Activated CD4-positive, alpha-beta T cell treated with anti-CD3 and anti-CD28 coated beads for 4 hours (primary cell): Measurements from ENCODE around the gene TSSC4.

Experiments
- DNase-seq, 2 donors: peaks; one replicate each; pipeline ENCODE4 v3.0.0-alpha.2; 2020

Gene TSSC4

DNA sequence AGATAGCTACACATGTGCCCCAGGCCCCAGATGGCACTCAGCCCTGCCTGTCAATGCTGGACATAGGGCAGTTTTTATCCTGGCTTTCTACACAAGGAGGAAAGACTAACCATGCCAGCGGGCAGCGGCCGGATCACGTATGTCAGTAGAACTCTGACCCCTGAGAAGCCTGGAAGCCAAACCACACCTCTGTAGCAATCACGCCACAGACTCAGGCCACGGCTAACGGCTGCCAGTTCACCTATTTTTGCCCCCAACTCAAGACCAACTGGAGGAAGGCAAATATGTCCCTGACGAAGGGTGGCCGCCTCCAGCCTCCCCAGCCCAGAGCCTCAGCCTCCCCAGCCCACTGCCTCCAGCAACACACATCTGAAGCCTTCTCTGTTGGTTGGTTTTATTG, 30.7 kb upstream of the TSSC4 start:
- DNase-seq = no peak

DNA sequence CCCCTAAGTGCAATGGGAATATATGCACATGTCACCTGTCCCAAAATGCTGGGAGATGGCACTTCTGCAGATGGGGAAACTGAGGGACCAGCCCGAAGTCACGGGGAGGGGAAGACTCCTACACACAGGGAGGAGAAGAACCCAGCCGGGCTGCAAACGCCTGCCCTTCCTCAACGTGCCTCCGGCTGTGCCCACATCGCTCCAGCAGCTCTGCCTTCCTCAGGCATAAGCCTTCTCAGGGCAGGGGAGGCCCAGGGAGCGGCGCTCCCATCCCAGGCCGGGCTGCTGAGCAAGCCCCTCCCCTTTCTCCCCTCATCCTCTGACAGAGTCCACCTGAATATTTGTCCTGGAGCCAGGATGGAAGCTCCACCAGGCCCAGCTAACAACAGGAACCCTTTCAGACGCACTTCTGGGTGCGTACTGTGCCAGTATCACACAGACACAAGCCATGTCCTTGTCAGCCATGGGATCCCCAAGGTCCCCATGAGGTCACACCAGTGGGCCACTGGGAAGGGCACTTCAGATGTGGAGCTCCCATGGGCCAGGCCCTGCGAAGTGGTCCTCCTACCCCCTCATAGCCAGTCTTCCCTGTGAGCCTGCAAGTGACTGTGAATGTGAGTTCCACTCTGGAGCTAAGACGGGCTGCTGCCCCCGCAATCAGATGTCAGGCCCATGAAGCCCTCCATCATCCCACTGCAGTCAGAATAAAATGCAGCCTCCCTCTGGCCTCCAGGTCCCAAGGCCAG, 25.9 kb upstream of the TSSC4 start:
- no peak for DNase-seq

DNA sequence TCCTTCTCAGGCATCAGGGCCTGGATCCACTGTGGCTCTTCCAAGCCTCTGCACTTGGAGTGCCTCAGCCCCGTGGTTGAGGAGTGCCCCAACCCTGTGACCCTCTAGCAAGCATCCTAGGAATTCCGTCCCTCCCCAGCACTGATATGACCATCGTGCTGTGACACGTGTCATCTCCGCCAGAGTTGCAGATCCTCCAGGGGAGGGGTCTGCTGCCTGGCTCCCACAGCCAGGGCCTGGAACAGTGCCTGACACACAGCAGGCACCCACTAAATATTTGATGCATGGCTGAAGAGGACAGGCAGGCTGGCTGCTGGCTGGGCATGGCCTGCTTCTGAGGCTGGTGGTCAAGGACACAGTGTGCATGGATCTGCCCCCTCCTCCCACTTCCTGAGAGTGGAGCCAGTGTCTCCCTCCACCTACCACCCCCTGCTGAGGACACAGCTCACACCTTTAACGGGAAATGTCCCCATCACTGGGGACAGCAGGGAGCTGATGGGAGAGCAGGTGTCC, 25.2 kb upstream of the TSSC4 start:
- DNase-seq = no peak

DNA sequence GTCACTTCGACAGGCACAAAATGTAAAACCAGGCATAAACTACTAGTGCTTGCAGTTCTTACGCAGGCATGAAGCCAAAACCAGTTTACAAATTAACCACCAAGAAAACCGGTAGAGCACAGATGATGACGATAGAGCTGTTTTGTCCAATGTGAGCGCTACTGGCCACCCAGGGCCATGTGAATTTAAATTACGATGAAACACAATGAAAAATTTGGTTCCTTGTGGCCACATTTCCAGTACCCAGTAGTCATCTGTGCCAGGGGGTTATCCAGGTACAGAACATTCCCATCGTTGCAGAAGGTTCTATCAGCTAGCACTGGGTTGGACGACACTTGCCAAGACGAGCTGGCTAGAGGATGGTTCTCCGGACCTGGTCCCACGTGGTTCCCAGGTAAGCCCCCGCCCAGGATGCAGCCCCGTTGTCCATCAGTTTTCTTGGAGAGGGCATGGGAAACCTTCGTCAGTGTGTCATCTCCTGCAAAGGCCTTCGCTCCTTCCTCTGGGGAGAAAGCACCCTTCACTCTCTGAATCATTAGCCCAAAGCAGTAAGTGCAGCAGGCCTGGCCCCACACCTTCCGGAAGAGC, 24.5 kb upstream of the TSSC4 start:
- no peak for DNase-seq

DNA sequence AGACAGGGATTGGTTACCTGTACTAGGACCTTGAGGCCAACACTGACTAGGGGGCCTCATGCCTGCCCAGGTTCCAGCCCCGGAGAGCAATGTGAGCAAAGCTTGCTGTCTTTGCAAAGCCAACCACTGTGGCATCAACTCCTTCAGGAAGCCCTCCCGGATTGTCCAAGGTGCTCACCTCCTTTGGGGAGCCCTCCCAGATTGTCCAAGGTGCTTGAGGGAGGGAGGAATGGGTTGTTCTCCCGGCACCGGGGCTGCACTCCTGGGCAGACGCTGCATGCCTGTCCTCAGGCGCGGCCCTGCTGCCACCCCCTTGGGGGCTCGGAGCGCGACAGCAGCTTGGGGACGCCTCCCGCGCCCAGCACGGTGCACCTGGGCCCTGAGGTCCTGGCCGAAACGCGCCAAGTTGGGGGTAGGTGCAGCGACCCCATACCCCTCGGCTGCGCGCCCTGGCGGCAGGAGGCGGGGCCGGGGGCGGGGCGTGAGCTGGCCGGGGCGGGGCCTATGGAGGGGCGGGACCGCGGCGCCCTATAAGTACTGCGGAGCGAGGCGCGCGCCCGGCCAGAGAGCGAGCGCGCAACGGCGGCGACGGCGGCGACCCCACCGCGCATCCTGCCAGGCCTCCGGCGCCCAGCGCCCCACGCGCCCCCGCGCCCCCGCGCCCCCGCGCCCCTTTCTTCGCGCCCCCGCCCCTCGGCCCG, 23.6 kb upstream of the TSSC4 start, which contains the start of gene CD81:
TSS of gene CD81 (plus strand) at position 560 of the 701 bp plus-strand sequence. CDS start 240 bp downstream, outside the sequence.
- DNase-seq = peak; percentile 56 to 70

DNA sequence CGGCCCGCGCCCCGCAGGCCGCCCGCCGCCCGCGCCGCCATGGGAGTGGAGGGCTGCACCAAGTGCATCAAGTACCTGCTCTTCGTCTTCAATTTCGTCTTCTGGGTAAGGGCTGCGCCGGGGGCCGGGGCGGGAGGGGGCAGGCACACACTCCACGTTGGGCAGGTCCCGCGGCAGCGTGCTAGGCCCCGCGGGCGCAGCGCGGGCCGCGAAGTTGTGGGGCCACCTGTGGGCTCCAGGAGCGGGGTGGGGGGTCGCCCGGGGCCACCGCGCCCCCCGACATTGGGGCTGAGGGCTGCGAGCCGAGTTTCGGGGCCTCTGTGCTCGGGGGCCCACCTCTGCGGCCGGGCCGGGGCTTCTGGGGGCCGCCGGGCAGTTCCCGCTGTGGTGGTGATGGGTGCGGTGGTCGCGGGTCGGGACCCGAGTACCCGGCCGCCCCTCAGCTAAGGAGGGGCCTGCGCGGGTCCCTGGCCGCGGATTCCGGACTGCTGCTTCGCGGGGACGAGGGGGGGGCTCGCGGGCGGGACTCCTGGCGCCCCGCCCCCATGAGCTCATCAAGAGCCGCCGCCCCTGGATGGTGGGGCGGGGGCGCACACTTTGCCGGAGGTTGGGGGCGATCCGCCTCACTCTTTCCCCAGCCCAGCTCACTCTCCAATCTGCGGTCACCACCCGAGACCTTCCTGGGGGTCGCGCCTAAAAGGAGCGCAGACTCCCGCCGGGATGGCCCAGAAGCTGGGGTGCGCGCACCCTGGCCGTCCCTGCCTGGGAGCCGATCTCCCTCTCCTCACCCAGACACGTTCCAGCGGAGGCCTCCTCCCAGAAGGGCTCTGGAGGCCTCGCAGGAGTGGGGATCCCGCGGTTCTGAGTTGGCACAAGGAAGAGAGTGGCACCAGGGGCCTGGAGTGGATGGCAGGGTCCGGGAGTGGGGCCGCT, 22.8 kb upstream of the TSSC4 start:
- DNase-seq = peak; percentile 67 to 78

DNA sequence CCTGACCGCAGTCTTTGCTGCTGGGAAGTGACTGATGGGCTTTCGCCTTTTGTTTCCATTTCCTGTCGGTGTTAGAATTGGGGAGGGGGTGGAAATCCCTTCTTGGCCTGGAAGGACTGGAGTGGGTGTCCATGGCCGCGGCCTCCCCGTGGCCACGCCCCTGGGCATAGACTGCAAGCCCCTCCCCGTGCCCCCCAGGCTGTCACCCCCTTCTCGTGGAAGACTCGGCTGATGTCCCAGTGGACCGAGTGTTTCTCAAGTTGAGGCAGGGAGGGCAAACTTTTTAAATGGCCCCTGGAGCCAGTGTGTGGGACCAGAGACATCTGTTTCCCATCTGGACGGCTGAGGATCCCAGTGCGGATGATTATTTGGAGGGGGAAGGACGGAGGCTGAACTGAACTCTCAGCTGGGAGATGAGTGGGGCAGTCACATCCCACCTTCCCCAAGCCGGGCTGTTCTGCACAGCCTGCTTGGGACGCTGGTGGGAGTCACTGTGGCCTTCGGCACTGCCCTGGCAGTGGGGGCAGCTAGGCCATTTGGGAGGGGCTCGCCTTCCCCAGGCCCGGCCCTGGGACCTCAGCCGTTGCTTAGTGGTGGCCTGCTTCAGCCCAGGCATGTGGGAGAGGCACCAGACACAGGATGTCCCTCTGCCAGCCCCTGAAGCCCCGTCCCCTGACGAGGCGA, 21.9 kb upstream of the TSSC4 start:
- no peak for DNase-seq

DNA sequence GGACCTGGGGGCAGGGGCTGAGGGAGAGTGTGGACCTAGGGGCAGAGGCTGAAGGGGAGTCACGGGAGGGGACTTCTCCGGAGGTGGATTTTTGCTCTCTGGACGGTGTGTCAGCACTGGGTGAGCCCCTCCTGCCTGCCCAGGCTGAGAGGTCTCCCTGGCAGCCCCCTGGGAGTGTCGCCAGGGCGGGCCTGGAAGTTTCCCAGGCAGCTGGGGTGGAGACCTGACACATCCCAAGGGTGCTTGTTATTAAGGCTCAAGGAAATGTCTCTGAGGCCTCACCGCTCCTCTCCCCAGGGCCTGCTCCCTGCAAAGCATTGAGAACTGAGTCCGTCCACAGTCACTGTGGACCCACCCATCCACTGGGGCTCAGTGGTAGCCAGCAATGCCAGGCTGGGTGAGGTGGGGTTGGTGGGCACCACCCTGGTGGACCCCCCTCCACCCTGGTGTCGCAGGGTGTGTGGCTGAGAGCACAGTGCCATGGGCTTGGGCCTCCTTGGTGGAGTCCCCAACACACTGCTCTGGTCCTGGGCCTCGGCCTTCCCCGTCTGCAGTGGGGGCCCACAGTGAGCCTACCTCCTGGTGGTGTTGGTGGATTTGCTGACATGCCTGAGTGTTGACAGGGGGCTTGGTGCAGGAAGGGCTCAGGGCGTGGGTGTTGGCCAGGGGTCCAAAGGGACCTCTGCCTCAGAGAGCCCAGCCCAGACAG, 20.9 kb upstream of the TSSC4 start:
- no peak for DNase-seq

DNA sequence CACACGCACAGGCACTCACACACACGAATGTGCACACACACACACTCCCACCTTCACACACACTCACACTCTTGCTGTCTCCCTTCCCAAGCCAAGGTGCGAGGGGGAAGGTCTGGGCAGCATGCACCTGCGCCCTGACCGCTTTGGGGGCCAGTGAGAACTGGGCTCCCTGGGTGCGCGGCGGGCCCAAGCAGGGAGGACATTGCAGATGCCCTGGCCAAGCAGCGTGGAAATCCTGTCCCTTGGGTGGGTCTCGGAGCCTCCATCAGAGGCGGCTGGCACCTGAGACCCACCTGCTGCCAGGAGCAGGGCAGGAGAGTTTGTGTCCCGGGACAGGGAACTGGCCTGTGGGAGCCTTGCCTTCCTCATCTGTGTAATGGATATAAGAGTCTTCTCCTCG, 20.2 kb upstream of the TSSC4 start:
- no peak for DNase-seq

DNA sequence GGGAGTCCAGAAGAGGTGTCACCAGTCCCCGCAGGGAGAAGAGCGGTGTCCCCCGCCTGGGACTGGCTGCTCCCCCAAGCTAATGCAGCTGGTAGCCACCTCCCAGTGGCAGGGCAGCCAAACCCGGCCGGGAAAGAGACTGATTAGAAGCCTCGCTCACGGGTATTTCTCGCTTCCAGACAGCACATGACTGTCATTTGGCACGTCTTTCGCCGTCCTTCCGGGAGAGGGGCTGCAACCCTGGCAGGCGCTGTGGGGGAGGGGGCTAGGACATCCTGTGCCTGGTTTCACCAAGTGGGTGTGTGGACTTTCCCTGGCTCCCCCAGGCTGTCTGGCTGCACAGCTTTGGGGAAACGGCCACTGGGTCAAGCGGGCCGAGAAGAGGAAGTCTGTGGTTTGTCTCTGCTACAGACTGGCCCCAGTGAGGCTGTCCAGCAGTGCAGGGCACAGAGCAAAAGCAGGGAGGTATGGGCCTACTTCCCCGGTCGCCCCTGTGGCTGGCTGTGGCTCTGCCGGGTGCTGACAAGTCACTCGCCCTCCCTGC, 19.7 kb upstream of the TSSC4 start:
- DNase-seq = no peak

DNA sequence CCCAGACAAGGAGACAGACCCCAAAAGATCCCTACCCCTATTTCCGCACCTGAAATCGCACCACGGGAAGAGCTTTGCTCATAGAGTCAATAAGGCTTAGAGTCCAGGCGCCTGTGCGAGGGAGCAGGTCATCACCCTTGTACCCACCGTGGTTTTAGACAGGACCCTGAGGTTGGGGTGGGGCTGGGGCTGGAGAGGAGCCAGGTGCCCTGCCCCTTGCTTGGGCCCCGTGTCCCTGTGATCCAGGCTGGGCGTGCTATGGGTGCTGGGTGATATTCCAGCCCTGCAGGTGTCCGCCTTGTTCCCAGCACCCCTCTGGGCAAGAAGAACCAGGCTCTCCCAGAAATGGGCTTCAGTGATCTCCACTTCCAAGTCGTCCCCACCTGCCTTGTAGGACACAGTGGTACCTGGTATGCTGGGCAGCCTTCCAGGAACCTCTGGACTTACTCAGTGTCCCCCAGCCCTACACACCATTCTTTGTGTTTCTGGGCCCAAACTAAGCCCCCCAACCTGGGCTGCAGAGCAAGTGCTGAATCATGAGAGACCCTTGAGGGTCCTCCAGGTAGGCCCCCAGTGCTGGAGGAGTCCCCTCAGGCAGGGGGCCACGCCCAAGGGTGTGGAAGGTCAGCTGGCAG, 18.9 kb upstream of the TSSC4 start:
- no peak for DNase-seq

DNA sequence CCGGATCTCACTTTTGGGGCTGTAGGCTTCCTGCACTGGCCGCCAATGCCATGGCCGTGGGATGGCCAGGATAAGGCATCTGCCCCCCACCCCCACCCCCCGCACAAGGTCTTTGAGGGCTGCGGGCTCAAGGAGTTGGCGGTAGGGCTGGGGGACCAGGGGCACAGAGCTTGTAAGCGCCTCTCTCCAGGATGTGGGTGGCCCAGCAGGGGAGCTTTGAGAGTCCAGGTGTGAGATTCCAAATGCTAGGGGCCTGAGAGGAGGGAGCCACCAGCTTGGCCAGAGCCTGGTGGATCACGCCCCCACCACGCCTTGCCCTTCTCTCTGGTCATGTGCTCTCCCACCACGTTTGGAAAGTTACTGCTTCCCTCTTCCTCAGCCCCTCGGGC, 18.4 kb upstream of the TSSC4 start:
- DNase-seq = no peak

DNA sequence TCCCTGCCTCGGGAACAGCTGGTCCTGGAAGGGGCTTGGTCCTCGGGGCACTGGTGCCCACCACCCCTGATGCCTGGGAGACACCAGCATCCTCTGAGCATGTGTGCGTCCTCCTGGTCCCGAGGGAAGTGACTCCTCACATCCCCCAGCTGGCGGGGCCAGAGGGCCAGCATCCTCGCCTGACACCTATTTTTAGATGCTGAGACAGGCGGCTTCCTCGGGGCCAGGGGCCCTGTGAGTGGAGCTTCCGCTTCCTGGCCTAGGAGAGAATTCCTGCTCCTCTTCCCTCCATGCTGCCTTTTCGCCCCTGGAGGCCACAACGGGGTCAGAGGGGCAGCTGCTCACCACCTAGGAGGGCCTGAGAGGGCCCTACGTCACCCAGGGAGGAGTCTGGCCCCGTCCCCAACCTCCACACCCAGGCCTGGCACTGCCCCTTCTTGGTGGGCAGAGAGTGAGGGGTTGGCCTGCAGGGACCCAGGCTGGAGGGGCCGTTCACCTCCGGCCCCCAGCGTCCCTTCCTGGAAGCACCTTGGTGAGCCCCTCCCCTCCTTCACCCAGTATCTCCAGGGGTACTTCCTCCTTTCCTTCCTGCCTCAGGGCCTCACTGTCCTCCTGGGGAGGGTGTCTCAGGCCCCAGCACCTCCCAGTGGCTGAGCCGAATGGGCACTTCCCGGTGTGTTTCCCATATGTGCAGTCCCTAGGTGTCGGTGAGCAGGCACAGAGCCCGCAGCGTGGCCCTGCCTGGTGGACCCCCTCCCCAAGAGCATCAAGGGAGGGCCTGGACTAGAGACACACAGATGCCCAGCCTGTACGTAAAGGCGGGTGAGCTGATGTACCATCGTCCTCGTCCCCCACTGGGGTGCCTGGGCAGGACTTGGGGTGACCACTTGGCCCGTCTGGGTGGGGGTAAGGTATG, 17.4 kb upstream of the TSSC4 start:
- no peak for DNase-seq

DNA sequence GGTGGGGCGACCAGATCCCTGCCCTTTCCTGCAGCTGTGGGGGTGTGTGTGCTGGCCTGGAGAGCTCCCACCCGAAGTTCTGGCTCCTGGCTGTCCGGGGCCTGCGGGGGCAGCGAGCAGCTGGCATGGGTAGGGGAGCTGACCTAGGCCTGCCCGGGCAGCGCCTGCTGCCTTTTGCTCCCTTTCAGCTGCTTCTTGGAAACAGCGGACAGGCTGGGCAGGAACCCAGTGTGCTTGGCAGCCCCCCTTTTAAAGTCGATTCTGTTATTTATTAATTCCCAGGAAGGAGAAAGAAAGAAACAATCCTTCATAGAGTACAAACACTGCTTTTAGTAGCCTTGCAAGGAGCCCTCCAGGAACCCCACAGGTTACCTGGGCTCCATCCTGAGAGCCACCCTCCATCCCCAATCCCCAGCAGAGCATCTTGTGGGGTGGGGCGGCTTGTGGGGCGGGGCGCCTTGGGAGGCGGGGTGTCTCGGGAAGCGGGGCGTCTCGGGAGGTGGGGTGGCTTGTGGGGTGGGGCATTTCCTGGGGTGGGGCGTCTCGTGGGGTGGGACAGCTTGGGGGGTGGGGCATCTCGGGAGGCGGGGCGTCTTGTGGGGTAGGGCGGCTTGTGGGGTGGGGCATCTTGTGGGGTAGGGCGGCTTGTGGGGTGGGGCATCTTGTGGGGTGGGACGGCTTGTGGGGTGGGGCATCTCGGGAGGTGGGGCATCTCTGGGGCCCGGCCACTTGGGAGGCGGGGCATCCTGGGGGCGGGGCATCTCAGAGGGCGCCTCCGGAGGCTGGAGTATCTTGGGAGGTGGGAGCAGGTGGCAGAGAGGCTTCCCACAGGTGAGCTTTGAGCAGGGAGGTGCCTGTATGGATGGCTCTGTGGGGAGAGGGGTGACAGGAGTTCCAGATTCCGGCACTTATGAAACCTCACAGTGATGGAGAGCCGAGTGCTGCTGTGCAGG, 16.4 kb upstream of the TSSC4 start:
- no peak for DNase-seq

DNA sequence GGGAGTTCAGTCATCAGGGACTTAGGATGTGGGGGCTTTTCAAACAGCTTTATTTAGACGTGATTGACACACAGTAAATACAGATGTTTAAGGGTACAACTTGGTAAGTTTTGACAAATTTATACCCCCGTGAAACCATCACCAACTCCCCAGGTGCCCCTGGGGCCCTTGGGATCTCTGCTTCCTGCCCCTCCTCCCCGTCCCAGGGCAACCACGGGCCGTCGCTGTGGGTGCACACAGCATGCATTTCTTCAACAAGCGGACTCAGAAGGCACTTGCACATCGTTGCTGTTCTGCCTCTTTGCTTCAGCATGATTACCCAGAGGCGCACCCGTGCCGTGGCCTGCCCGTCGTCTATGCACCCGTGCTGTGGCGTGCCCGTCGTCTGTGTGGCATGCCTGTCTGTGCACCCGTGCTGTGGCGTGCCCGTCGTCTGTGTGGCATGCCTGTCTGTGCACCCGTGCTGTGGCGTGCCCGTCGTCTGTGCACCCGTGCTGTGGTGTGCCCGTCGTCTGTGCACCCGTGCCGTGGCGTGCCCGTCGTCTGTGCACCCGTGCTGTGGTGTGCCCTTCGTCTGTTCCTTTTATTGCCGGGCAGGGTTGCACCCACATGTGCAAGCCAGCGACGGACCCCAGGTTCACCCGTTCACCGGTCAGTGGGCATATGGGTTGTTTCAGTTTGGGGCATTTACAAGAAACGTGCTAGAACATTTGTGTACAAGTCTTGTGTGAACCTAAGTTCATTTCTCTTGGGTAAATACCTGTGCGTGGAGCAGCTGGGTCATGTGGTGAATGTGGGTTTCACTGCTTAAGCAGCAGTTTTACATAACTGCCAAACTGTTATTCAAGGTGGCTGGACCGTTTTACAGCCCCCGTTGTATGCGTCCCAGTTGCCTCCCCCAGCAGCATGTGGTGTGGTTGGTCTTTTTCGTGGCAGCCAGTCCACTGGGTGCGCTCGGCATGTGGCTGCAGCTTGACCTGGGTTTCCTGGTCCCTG, 15.1 kb upstream of the TSSC4 start:
- no peak for DNase-seq

DNA sequence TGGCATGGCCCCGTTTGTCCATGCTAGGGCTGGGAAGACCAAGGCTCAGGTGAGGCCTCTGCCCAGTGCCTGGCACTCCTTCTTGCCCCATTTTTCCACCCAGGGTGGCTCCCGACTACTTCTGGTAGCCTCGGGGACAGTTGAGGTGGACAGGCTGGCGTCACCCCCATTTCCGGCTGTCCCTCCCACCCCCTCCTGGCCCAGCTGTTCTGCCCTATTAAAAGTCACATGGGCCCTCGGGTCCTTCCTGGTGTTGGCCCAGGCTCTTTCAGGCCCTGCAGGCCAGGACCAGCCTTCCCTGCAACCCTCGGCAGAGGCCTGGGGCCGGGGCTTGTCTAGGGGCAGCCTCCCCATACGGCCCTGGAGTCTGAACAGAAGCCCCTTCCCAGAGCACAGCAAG, 14.0 kb upstream of the TSSC4 start:
- DNase-seq = no peak
